SH-SY5Y (cell line): Measurements from ENCODE around the gene F5.

ENCODE experiments used
- GATA2 ChIP-seq: IDR thresholded peaks from 2 replicates; pipeline ENCODE4 v1.6.1; 2011; ENCODE audit warnings: mild to moderate bottlenecking, low read depth, low read length
- GATA3 ChIP-seq: IDR thresholded peaks from 2 replicates; pipeline ENCODE4 v1.6.1; 2011; ENCODE audit warnings: low read depth, mild to moderate bottlenecking, low read length, moderate library complexity

GRCh38 chr1:169510060-169510459, 76.2 kb downstream of the F5 start:
- no peak for TF ChIP-seq GATA2
- TF ChIP-seq GATA3, result no peak
